Coronary artery (tissue), 2 donors: Measurements from ENCODE around the gene PAQR8.

Experiments used
- DNase-seq: peaks from one replicate; pipeline ENCODE4 v3.0.0-alpha.2; 2017; ENCODE audit warnings: low spot score
- H3K27ac ChIP-seq, 2 donors: fragments of 200-600 bp; sonication (generic); one replicate each; pipeline ENCODE4 v1.5.1; 2016 to 2019
- H3K4me3 ChIP-seq: fragments of 200-600 bp; sonication (generic); 2 replicates; pipeline ENCODE4 v1.5.1; 2016; ENCODE audit warnings: mild to moderate bottlenecking, moderate library complexity
- TF ChIP-seq, protein P1 (sequence below): fragments of 200-600 bp; sonication (generic); IDR thresholded peaks from one replicate; pipeline ENCODE4 v1.5.1; 2019; ENCODE audit warnings: antibody characterized with exemption

PAQR8 gene

DNA sequence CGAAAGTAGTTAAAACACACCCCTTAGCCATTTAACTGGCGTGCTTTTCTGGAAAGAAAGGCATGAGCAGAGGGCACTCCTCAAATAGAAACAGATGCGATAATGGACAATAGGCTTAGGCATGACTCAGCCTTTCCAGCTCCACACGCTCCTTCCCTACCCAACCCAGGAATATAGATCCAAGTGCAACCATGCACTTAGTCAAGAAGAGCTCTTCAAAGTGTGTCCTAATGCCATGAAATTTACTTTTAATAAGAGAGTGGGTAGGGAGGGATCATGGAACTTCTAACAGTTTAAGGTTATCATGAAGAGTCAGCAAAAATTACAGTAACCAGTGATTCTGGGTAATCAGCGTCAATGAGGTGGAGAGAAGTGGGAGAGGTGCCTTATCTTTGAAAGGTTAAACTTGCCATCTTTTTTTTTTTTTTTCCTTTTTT is 55.7 kb downstream of the PAQR8 start:
- no peak for DNase-seq
- TF ChIP-seq, protein P1, sequence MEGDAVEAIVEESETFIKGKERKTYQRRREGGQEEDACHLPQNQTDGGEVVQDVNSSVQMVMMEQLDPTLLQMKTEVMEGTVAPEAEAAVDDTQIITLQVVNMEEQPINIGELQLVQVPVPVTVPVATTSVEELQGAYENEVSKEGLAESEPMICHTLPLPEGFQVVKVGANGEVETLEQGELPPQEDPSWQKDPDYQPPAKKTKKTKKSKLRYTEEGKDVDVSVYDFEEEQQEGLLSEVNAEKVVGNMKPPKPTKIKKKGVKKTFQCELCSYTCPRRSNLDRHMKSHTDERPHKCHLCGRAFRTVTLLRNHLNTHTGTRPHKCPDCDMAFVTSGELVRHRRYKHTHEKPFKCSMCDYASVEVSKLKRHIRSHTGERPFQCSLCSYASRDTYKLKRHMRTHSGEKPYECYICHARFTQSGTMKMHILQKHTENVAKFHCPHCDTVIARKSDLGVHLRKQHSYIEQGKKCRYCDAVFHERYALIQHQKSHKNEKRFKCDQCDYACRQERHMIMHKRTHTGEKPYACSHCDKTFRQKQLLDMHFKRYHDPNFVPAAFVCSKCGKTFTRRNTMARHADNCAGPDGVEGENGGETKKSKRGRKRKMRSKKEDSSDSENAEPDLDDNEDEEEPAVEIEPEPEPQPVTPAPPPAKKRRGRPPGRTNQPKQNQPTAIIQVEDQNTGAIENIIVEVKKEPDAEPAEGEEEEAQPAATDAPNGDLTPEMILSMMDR: no peak
- Histone ChIP-seq H3K27ac (peak overlapping the region in 1 of 2 donors; percentile 62), H3K4me3 (no peak overlapping the region)

DNA sequence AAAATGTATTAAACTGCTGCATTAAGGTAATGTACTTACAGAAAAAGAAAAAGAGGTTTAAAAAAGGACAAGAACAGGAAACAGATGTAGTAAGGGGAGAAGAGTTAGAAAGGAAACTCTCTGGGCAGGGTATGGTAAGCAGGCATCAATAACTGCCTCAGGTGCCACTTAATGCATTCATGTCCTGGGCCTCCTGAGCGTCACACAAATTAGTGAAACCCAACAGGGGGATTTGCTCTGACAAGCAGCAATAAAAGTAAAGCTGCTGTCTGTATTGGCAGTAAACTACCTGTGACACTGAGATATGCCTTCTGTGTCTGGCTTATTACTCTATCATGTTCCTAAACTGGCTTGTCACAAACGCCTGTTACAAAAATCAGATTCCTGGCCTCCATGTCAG is 56.7 kb downstream of the PAQR8 start:
- no peak for DNase-seq
- Histone ChIP-seq H3K4me3 (no peak overlapping the region), H3K27ac (no peak overlapping the region)
- TF ChIP-seq, protein P1: no peak

DNA sequence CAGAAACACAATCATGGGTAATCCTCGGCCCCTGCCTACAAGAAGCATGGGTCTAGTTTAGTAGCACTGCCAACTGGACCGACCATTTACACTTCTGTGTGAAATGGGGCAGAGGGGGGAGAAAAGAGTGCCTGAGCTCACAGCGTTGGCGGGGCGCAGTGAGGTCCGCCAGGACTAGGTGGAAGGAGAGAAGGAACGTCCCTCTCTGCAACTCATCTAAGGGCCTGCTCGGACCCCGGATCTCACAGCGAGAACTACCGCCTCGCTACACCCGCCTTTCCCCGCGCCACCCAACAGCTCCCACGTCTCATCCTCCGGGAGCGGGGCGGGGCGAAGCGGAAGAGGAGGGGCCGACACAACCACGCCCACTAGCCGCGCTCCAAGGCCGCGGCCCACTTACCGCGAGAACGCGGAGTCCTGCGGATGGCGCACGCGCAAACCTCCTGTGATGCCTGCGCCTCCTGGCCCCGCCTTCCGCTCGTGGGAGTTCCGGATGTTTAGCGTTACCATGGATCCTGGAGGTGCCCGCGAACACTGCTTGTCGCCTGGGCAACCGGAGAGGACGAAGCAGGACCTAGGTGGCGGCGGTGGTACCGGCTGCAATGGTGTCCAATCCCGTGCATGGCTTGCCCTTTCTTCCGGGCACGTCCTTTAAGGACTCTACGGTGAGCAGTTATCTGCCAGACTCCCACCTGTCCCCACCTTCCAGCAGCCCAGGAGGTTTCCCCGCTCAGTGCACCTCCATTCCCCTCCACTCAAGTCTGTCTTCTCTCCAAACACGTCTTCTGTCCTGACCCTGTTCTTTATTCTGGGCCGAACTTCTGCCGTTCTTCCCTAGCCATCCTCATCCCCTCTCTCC is 58.1 kb downstream of the PAQR8 start, which contains the start of gene EFHC1:
EFHC1 (plus strand) TSS at position 534 of the 859 bp plus-strand sequence; CDS start at position 603, 69 bp downstream.
- Histone ChIP-seq H3K27ac (peak within 1 kb of the TSS; percentile 89 to 90), H3K4me3 (peak within 1 kb of the TSS; percentile 89)
- TF ChIP-seq, protein P1: no peak
- peak; percentile 99 for DNase-seq

DNA sequence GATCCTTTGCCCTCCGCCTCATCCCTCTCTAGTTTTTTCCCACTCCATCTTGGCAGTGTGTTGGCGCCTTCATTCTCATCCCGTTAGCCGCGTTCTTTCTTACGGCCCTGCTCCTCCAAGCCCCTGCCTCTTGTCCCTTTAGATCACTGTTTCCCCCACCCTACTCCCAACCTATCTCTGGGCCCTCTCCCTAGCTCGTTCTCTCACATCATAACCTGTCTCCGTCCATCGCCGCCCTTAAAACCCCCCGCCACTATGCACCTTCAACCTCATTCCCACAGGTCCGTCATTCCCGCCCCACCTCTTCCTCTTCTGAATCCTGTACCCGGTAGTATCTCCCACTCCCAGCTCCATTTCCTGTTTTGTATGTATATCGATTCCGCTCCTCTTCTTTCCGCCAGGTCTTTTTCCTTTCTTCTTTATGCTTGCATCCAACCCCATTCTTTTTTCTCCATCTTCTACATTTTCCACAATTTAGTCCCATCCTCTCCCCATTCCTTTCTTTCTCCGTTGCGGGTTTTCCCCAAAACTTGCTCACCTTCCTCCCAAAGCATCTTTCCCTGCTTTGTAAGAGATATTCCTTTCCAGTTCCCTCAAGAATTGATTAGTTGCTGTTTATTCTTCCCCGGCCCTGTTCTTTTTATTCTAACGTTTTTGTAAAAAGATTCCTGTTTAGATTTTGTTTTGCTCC is 58.9 kb downstream of the PAQR8 start:
- H3K4me3 ChIP-seq: peak overlapping the region; percentile 89
- peak overlapping the region; percentile 89 to 90 for H3K27ac ChIP-seq
- DNase-seq: no peak
- TF ChIP-seq, protein P1: no peak

DNA sequence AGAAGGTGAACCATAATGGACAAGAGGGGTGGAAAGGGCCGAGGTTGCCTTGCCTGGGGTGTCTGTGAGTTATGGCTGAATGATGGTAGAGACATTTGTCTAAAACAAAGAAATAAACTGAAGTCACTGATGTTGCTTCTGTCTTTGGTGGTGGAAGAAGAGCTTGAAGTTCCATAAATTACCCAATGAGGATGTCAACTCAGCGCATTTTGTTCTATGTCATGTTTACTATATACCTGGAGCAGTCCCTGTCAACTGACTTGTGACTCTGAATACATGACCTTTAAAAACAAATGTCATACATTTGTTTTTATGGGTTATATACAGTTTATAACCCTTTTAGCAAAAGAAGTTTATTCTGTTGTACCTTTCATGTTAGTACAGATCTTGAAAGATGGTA is 60.2 kb downstream of the PAQR8 start:
- Histone ChIP-seq H3K4me3 (no peak overlapping the region), H3K27ac (no peak overlapping the region)
- no peak for DNase-seq
- TF ChIP-seq, protein P1: no peak

DNA sequence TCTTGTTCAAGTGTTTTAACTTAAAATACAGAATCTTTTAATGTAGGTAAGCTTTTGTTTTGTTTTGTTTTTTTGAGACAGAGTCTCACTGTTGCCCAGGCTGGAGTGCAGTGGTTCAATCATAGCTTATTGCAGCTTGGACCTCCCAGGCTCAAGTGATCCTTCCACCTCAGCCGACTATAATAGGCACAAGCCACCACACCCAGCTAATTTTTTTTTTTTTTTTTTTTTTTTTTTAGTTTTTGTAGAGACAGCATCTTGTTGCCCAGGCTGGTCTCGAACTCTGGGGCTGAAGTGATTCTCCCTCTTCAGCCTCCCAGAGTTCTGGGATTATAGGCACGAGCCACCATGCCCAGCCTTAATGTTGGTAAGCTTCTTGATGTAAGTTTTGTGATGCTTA is 61.5 kb downstream of the PAQR8 start:
- Histone ChIP-seq H3K27ac (peak overlapping the region; percentile 62 to 84), H3K4me3 (no peak overlapping the region)
- TF ChIP-seq, protein P1: no peak
- no peak for DNase-seq
